WTC11 (cell line): ENCODE results near the gene KAT8.

ENCODE experiments used
- CREB1 ChIP-seq: sonication (generic); formaldehyde crosslinking; IDR thresholded peaks from 2 replicates; pipeline ENCODE4 v1.8.0; 2023; ENCODE audit warnings: mild to moderate bottlenecking, missing genetic modification reagents
- ETV6 ChIP-seq: sonication (generic); formaldehyde crosslinking; IDR thresholded peaks from 2 replicates; pipeline ENCODE4 v1.8.1; 2022; ENCODE audit warnings: mild to moderate bottlenecking, missing genetic modification reagents
- GTF2I ChIP-seq: fragments of 250-450 bp; sonication (Bioruptor Pico); conservative IDR thresholded peaks from 2 replicates; pipeline ENCODE4 v1.4.0; 2021; ENCODE audit warnings: mild to moderate bottlenecking
- JUN ChIP-seq: sonication (generic); formaldehyde crosslinking; IDR thresholded peaks from 2 replicates; pipeline ENCODE4 v1.8.0; 2023; ENCODE audit warnings: mild to moderate bottlenecking, missing genetic modification reagents
- NFYB ChIP-seq: sonication (generic); formaldehyde crosslinking; conservative IDR thresholded peaks from 2 replicates; pipeline ENCODE4 v1.8.0; 2022; ENCODE audit warnings: low read depth, missing genetic modification reagents
- NR2C2 ChIP-seq: sonication (generic); formaldehyde crosslinking; IDR thresholded peaks from 2 replicates; pipeline ENCODE4 v1.8.0; 2022; ENCODE audit warnings: mild to moderate bottlenecking, missing genetic modification reagents
- TEAD4 ChIP-seq: sonication (generic); formaldehyde crosslinking; IDR thresholded peaks from 2 replicates; pipeline ENCODE4 v1.8.0; 2022; ENCODE audit warnings: mild to moderate bottlenecking, missing genetic modification reagents
- ZNF121 ChIP-seq: sonication (generic); formaldehyde crosslinking; IDR thresholded peaks from 2 replicates; pipeline ENCODE4 v1.8.0; 2023; ENCODE audit warnings: missing genetic modification reagents
- ZNF138 ChIP-seq: sonication (generic); formaldehyde crosslinking; conservative IDR thresholded peaks from 2 replicates; pipeline ENCODE4 v1.8.1; 2022; ENCODE audit warnings: mild to moderate bottlenecking, moderate library complexity, missing genetic modification reagents
- ZNF232 ChIP-seq: sonication (generic); formaldehyde crosslinking; IDR thresholded peaks from 2 replicates; pipeline ENCODE4 v1.8.0; 2022; ENCODE audit warnings: mild to moderate bottlenecking, missing genetic modification reagents
- ZNF396 ChIP-seq: fragments of 250-450 bp; sonication (Bioruptor Pico); IDR thresholded peaks from 2 replicates; pipeline ENCODE4 v1.8.0; 2021; ENCODE audit warnings: mild to moderate bottlenecking, moderate library complexity, borderline replicate concordance
- TF ChIP-seq, protein P1 (sequence below): fragments of 200-600 bp; IDR thresholded peaks from 2 replicates; pipeline ENCODE4 v1.8.0; 2022; ENCODE audit warnings: antibody characterized with exemption
- TF ChIP-seq, protein P2 (sequence below): sonication (generic); formaldehyde crosslinking; conservative IDR thresholded peaks from 2 replicates; pipeline ENCODE4 v1.8.1; 2022; ENCODE audit warnings: mild to moderate bottlenecking, missing genetic modification reagents
- TF ChIP-seq, protein P3 (sequence below): sonication (generic); formaldehyde crosslinking; IDR thresholded peaks from 2 replicates; pipeline ENCODE4 v1.8.0; 2022; ENCODE audit warnings: mild to moderate bottlenecking, missing genetic modification reagents

DNA sequence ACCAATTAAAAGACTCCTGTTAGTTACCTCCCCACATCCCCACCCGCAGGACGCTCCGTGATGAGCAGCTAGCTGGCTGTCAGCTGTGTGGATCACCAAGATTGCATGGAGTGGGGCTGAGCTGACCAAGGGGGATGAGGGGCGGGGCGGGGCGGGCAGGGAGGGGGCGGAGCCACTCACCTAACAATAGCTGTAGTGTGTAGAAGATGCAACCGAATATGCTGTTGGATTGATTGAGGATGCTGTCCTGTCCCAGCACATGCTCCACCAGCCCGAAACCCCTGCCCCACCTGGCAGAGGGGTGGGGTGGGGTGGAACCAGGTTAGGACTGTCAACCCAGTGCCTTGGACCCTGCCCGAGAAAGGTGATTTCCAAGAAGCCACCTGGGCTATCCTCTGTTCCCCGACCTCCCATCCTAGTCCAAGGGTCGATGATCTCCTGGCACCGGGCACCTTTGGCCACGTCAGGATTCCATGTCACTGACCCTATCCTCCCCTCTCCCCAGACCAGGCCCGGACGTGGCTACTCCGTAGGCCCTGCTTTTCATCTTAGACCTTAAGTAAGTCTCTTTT lies 24.2 kb upstream of the KAT8 start:
- TF ChIP-seq TEAD4 (CRISPR knock-in tag) (no peak), CREB1 (no peak), NR2C2 (CRISPR knock-in tag) (no peak), ZNF232 (no peak), ETV6 (no peak), GTF2I (CRISPR knock-in tag) (no peak), ZNF396 (CRISPR knock-in tag) (no peak), ZNF138 (no peak), ZNF121 (CRISPR knock-in tag) (no peak), JUN (no peak), NFYB (CRISPR knock-in tag) (no peak)
- TF ChIP-seq, protein P1, sequence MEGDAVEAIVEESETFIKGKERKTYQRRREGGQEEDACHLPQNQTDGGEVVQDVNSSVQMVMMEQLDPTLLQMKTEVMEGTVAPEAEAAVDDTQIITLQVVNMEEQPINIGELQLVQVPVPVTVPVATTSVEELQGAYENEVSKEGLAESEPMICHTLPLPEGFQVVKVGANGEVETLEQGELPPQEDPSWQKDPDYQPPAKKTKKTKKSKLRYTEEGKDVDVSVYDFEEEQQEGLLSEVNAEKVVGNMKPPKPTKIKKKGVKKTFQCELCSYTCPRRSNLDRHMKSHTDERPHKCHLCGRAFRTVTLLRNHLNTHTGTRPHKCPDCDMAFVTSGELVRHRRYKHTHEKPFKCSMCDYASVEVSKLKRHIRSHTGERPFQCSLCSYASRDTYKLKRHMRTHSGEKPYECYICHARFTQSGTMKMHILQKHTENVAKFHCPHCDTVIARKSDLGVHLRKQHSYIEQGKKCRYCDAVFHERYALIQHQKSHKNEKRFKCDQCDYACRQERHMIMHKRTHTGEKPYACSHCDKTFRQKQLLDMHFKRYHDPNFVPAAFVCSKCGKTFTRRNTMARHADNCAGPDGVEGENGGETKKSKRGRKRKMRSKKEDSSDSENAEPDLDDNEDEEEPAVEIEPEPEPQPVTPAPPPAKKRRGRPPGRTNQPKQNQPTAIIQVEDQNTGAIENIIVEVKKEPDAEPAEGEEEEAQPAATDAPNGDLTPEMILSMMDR, result no peak
- TF ChIP-seq, protein P2, sequence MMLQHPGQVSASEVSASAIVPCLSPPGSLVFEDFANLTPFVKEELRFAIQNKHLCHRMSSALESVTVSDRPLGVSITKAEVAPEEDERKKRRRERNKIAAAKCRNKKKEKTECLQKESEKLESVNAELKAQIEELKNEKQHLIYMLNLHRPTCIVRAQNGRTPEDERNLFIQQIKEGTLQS (CRISPR knock-in tag), result no peak
- TF ChIP-seq, protein P3, sequence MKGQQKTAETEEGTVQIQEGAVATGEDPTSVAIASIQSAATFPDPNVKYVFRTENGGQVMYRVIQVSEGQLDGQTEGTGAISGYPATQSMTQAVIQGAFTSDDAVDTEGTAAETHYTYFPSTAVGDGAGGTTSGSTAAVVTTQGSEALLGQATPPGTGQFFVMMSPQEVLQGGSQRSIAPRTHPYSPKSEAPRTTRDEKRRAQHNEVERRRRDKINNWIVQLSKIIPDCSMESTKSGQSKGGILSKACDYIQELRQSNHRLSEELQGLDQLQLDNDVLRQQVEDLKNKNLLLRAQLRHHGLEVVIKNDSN (CRISPR knock-in tag), result no peak
